ENCODE measurements around the gene DUOX2. TPM values are rescaled to one million over a fixed set of nuclear protein-coding genes. Genes with fewer than 3 reads are reported as not detected.

Gene DUOX2
- total and polyA plus RNA-seq, 2 of the 13 experiments (the other 11 are each of a cell fraction or from before 2014, with no cell fraction given): 0.08 TPM; not detected in 1

- CTCF ChIA-PET (ENCODE audit: low intra/inter-chr PET ratio, low total read pairs): no interaction called here
- no peak overlapping the region for H2AFZ ChIP-seq (ENCODE audit: low read length)
- no peak for FAIRE-seq
These were observed 42.9 kb upstream of the DUOX2 start for GRCh38 chr15:45156744-45157455.

More at GRCh38 chr15:45156744-45157455, 42.9 kb upstream of the DUOX2 start:
- Histone ChIP-seq H3K27me3 (ENCODE audit: control insufficient read depth in 1 of 2, insufficient read depth in 2 of 2, low read length in 2 of 2) (no peaks in the 10 kb centered on the region; a peak in 1 of 5 replicates), H4K20me1 (ENCODE audit: insufficient read depth, low read length) (no peaks in the 10 kb centered on the region), H3K4me1 (ENCODE audit: insufficient read depth, low read length) (no peaks in the 10 kb centered on the region), H3K79me2 (ENCODE audit: insufficient read depth, low read length) (no peaks in the 10 kb centered on the region), H3K36me3 (replicated peaks in 1 of 2; ENCODE audit: control insufficient read depth in 1 of 2, insufficient read depth in 2 of 2, low read length in 2 of 2) (no peaks in the 10 kb centered on the region), H3K9me3 (ENCODE audit: low read length) (no peaks in the 10 kb centered on the region), H3K9ac (ENCODE audit: insufficient read depth, low read depth, low read length) (no peak overlapping the region), H3K4me3 (replicated peaks in 1 of 3; ENCODE audit: insufficient read depth in 1 of 3, low read depth in 2 of 3, low read length in 3 of 3) (no peak overlapping the region), H3K27ac (ENCODE audit: extremely low read length, insufficient read depth, low read length) (no peak overlapping the region), H3K4me2 (ENCODE audit: low read depth, low read length) (no peak overlapping the region)
- POLR2A ChIA-PET: no interaction called here
- BruUV-seq (replicated peaks): no TSS peak
- in situ Hi-C loops (cut with HindIII; ENCODE audit: extremely low pct_ligation_motif_present, low pct_unique_long_range_greater_than_20kb): no loop called here
- DNase-seq (ENCODE audit: low spot score) (no peak), ATAC-seq (no peak)
- no peak for TF ChIP-seq HDAC6 (IDR thresholded peaks at IDR 0.05; ENCODE audit: low read depth, low read length)
- TF ChIP-seq ZNF784 (CRISPR knock-in tag; IDR thresholded peaks at IDR 0.05; ENCODE audit: borderline replicate concordance): no peak
- no peak for TF ChIP-seq ZNF740 (CRISPR knock-in tag; IDR thresholded peaks at IDR 0.05)
- no peak for TF ChIP-seq ELF4 (CRISPR knock-in tag; IDR thresholded peaks at IDR 0.05; ENCODE audit: borderline replicate concordance)
- no peak for TF ChIP-seq RARG (CRISPR knock-in tag; IDR thresholded peaks at IDR 0.05; ENCODE audit: low read depth)
- no peak for TF ChIP-seq HHEX (CRISPR knock-in tag; IDR thresholded peaks at IDR 0.05)
- TF ChIP-seq ZNF800 (CRISPR knock-in tag; IDR thresholded peaks at IDR 0.05): no peak
- no peak for TF ChIP-seq ZNF687 (CRISPR knock-in tag; IDR thresholded peaks at IDR 0.05)
- 69% methylated on average over 7 of the region's 7 CpGs for WGBS (ENCODE audit: low lambda C conversion rate)
- intact Hi-C loops (cut with micrococcal nuclease; ENCODE audit: unreplicated experiment): no loop called here
